Calu3 (cell line): ENCODE data around the gene FAM83E. TPM values are rescaled to one million over a fixed set of nuclear protein-coding genes. Genes with fewer than 3 reads are reported as not detected.
"Not testable (repeated sequence)": the region's sequence is repeated elsewhere in the genome, so short reads cannot be mapped to it uniquely, and the experiment has no call there.

Source experiments
- BruUV-seq: library from RNA; stranded (reverse); fragments of 400-500 nt; replicated peaks from 2 replicates; lab custom pipeline; 2021; lab: Mats Ljungman, UMichigan
- CTCF ChIA-PET: fragments of 300-600 bp; sonication (Branson Sonifier 250); formaldehyde crosslinking; loops from one replicate; lab custom pipeline; 2022; ENCODE audit warnings: antibody characterized with exemption; lab: Charles Lee
- DNase-seq: peaks from one replicate; pipeline ENCODE4 v3.0.0; 2022
- H3K27ac Mint-ChIP-seq: one replicate; pipeline ENCODE4 v1.8.0; 2022; ENCODE audit warnings: mixed read lengths; ENCODE audit not compliant: unreplicated experiment
- H3K27me3 Mint-ChIP-seq: one replicate; pipeline ENCODE4 v1.8.0; 2022; ENCODE audit warnings: mixed read lengths; ENCODE audit not compliant: unreplicated experiment
- H3K36me3 Mint-ChIP-seq: one replicate; pipeline ENCODE4 v1.8.0; 2022; ENCODE audit warnings: mild to moderate bottlenecking, moderate library complexity, mixed read lengths; ENCODE audit not compliant: insufficient read depth, unreplicated experiment
- H3K4me1 Mint-ChIP-seq: one replicate; pipeline ENCODE4 v1.8.0; 2022; ENCODE audit warnings: mild to moderate bottlenecking, low read depth, mixed read lengths; ENCODE audit not compliant: unreplicated experiment
- H3K4me3 Mint-ChIP-seq: one replicate; pipeline ENCODE4 v1.8.0; 2022; ENCODE audit warnings: mild to moderate bottlenecking, low read depth, moderate library complexity, mixed read lengths; ENCODE audit not compliant: unreplicated experiment
- H3K9me3 Mint-ChIP-seq: one replicate; pipeline ENCODE4 v1.8.0; 2022; ENCODE audit warnings: low read depth, mixed read lengths; ENCODE audit not compliant: unreplicated experiment
- CTCF ChIP-seq: fragments of 200-600 bp; IDR thresholded peaks from one replicate; pipeline ENCODE4 v1.8.0; 2022; ENCODE audit warnings: antibody characterized with exemption; ENCODE audit not compliant: unreplicated experiment
- intact Hi-C: fragments of 100-400 bp; cut with micrococcal nuclease; formaldehyde crosslinking; loops from one replicate; pipeline ENCODE4 v1.10.0; 2022; ENCODE audit not compliant: unreplicated experiment
- total RNA-seq: library from RNA; stranded (reverse); gene quantifications from 2 replicates; pipeline ENCODE4 v1.2.3, GENCODE V29; 2022

The FAM83E gene
- total RNA-seq, 1 experiment from 2014 or later: 8.2 TPM

DNA sequence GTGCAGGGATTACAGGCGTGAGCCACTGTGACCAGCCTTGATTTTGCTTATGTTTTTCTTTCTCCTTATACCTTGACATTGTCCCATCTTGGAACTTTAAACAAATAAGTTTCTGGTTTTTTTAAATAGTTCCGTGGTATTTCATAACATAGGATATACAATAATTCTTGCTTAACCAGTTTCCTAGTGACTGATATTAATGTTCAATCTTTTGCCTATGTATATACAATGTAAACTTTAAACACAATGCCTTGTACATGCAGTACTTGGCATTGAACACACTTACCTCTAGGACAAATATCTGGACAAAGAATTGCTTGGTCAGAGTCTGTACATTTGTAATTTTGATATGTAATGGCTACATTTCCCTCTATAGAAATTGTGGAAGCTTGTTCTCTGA, 32.7 kb downstream of the FAM83E start:
- peaks cover 26% of the 10 kb centered on the region for H3K27me3 Mint-ChIP-seq
- H3K9me3 Mint-ChIP-seq: no peaks in the 10 kb centered on the region
- peaks cover 5% of the 10 kb centered on the region for H3K36me3 Mint-ChIP-seq
- H3K27ac Mint-ChIP-seq: no peak overlapping the region
- no peak overlapping the region for H3K4me3 Mint-ChIP-seq
- TF ChIP-seq CTCF: no peak
- intact Hi-C loops: loop anchor here (5.0 kb wide), 1 partner anchor 95 kb away; no protein-coding TSS in a partner anchor
- no peak for DNase-seq
- H3K4me1 Mint-ChIP-seq: peaks cover 9% of the 10 kb centered on the region
- CTCF ChIA-PET: interaction anchor here (0.7 to 5.2 kb wide), 3 partner anchors 42 to 988 kb away, joined by 3 to 148 read pairs (median 4); no protein-coding TSS in a partner anchor
- BruUV-seq: no TSS peak

GRCh38 chr19:48578891-48579290, 36.0 kb downstream of the FAM83E start:
- Mint-ChIP-seq H3K4me3 (no peak overlapping the region), H3K36me3 (no peaks in the 10 kb centered on the region), H3K4me1 (peaks cover 3% of the 10 kb centered on the region), H3K27me3 (peaks cover 2% of the 10 kb centered on the region), H3K27ac (no peak overlapping the region), H3K9me3 (no peaks in the 10 kb centered on the region)
- no TSS peak for BruUV-seq
- intact Hi-C loops: no loop called here
- DNase-seq: no peak
- CTCF ChIA-PET: interaction anchor here (0.7 kb wide), 1 partner anchor 19 kb away, joined by 5 read pairs; no protein-coding TSS in a partner anchor
- TF ChIP-seq CTCF: no peak

- H3K4me3 Mint-ChIP-seq, CTCF ChIA-PET, intact Hi-C loops, H3K9me3 Mint-ChIP-seq, H3K27me3 Mint-ChIP-seq, DNase-seq, H3K27ac Mint-ChIP-seq, H3K36me3 Mint-ChIP-seq, BruUV-seq, H3K4me1 Mint-ChIP-seq: not testable (repeated sequence)
Measured at GRCh38 chr19:48577908-48578307, 37.0 kb downstream of the FAM83E start.

- H3K27ac Mint-ChIP-seq: no peak overlapping the region
- no peaks in the 10 kb centered on the region for H3K9me3 Mint-ChIP-seq
- no peak for DNase-seq
- BruUV-seq: no TSS peak
- no peak for TF ChIP-seq CTCF
- H3K36me3 Mint-ChIP-seq: no peaks in the 10 kb centered on the region
- no peaks in the 10 kb centered on the region for H3K4me1 Mint-ChIP-seq
- H3K27me3 Mint-ChIP-seq: no peaks in the 10 kb centered on the region
- no peak overlapping the region for H3K4me3 Mint-ChIP-seq
- intact Hi-C loops: no loop called here
- CTCF ChIA-PET: no interaction called here
Measured at GRCh38 chr19:48575931-48576622, 38.8 kb downstream of the FAM83E start.

- CTCF ChIA-PET: interaction anchor here (1.3 to 1.4 kb wide), 2 partner anchors 11 to 67 kb away, joined by 4 to 6 read pairs; no protein-coding TSS in a partner anchor
- no peak for TF ChIP-seq CTCF
- H3K27ac Mint-ChIP-seq: no peak overlapping the region
Measured at GRCh38 chr19:48573163-48573505, 41.7 kb downstream of the FAM83E start.

More at GRCh38 chr19:48573163-48573505, 41.7 kb downstream of the FAM83E start:
- H3K27me3 Mint-ChIP-seq: no peaks in the 10 kb centered on the region
- intact Hi-C loops: no loop called here
- BruUV-seq: no TSS peak
- no peaks in the 10 kb centered on the region for H3K9me3 Mint-ChIP-seq
- no peak overlapping the region for H3K4me3 Mint-ChIP-seq
- peaks cover 8% of the 10 kb centered on the region for H3K36me3 Mint-ChIP-seq
- peaks cover 11% of the 10 kb centered on the region for H3K4me1 Mint-ChIP-seq
- no peak for DNase-seq
